ENCODE measurements around the gene MEI1.

MEI1 gene

DNA sequence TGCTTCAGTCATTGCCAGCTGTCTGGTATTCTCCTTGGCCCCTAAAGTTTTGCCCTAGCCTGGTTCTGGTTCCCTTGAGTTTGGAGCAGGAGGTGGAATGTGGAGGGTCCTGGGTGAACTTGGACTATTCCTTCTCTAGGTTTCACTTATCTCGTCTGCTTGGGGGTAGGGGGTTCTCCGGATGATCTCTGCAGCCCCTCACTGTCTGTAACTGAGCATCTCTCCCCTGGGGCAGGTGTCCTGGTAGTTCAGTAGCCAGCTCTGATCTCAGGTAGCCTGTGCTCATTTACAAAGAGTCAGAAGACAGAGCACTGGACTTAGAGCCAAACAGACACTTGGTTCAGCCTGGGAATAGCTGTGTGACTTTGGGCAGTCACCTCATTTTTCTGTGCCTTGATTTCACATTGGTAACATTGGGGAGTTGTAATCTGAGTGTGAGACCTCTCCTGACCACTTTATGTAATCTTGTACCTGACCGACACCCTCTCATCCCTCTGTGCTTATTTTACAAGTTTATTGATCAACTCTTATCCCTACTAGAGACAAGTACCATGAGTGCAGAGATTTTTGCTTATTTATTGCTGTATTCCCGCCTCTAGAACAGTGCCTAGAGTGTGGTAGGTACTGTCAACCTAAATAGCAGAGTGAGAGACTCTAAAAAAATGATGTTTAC, 102.0 kb downstream of the MEI1 start:
- peak overlapping the region; percentile 96 for H3K4me3 ChIP-seq (ENCODE audit: low read depth, low read length)
- no peak for TF ChIP-seq CTCF (IDR thresholded peaks at IDR 0.05; ENCODE audit: low read depth, low read length)

- H3K4me3 ChIP-seq (ENCODE audit: low read depth, low read length), result no peak overlapping the region
Measured at GRCh38 chr22:41801886-41802285, 102.6 kb downstream of the MEI1 start.

DNA sequence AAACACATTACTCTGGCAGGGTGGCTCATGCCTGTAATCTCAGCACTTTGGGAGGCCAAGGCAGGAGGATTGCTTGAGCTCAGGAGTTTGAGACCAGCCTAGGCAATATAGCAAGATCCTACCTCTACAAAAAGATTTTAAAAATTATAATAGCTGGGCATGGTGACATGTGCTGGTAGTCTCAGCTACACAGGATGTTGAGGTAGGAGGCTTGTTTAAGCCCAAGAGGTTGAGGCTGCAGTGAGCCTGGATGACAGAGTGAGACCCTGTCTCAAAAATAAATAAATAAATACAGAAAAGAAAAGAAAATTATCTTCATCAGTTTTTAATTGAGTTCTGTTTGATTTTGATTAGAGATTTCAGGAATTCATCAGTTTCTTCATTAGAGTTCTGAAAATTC, 106.3 kb downstream of the MEI1 start:
- H3K4me3 ChIP-seq (ENCODE audit: low read depth, low read length), result no peak overlapping the region
- TF ChIP-seq CTCF (IDR thresholded peaks at IDR 0.05; ENCODE audit: low read depth, low read length), result no peak

More at GRCh38 chr22:41801886-41802285, 102.6 kb downstream of the MEI1 start:
- no peak for TF ChIP-seq CTCF (IDR thresholded peaks at IDR 0.05; ENCODE audit: low read depth, low read length)

- TF ChIP-seq CTCF (IDR thresholded peaks at IDR 0.05; ENCODE audit: low read depth, low read length), result no peak
- H3K4me3 ChIP-seq (ENCODE audit: low read depth, low read length), result no peak overlapping the region
Measured at GRCh38 chr22:41808400-41808799, 109.1 kb downstream of the MEI1 start.

DNA sequence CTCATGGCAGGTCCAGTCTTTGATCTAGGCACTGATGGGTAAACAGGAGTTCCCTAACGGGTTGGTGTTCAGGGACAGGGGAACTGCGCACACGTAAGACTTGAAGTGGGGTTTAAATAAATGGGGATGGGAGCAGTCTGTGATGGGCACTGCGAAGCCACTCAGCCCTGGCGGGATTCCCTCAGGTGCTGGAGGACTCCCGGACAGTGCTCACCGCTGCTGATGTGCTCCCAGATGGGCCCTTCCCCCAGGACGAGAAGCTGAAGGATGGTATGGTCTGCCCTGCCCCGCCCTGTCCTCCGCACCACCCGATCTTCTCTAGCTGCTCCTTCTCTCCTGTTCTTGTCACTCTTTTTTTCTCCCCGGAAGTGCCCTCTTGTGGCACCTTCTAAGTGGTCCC, 110.7 kb downstream of the MEI1 start:
- no peak for TF ChIP-seq CTCF (IDR thresholded peaks at IDR 0.05; ENCODE audit: low read depth, low read length)
- no peak overlapping the region for H3K4me3 ChIP-seq (ENCODE audit: low read depth, low read length)

- no peak for TF ChIP-seq CTCF (IDR thresholded peaks at IDR 0.05; ENCODE audit: low read depth, low read length)
- H3K4me3 ChIP-seq (ENCODE audit: low read depth, low read length), result no peak overlapping the region
Measured at GRCh38 chr22:41812805-41813545, 113.7 kb downstream of the MEI1 start.

DNA sequence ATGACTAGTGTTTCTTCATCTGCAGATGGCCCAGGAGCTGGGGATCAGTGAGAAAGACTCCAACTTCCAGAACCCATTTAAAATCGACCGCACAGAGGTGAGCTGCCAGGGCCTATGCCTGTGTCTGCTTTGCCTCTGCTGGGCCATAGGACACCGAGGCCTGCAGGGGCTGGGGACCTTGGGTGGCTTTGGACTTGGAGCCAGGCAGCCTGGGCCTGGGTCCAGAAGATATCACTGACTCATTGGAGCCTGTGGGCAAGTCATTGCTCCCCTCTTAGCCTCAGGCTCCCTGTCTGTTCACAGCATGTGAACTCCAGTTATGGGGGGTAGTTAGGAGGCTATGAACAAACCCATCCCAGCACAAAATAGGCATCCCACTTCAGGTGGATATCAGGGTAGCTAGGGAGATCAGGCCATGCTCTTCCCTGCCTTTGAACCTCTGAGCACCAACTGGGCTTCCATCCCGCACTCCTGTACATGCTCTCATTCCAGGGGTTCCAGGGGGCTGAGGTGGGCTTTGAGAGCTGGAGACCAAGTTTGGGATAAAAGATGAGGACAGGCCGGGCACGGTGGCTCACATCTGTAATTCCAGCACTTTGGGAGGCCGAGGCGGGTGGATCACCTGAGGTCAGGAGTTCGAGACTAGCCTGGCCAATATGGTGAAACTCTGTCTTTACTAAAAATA, 114.6 kb downstream of the MEI1 start:
- no peak overlapping the region for H3K4me3 ChIP-seq (ENCODE audit: low read depth, low read length)

More for the DNA sequence above, 114.6 kb downstream of the MEI1 start:
- TF ChIP-seq CTCF (IDR thresholded peaks at IDR 0.05; ENCODE audit: low read depth, low read length), result no peak
